Lower leg skin (tissue), 3 donors: ENCODE data around the gene ZMYM2.

Source experiments
- POLR2A ChIP-seq, 2 donors: fragments of 450-650 bp; IDR thresholded peaks; one replicate each; pipeline ENCODE4 v1.6.1; 2016 to 2017; ENCODE audit warnings: antibody characterized with exemption in 2 of 2, mild to moderate bottlenecking in 1 of 2, moderate library complexity in 1 of 2
- TF ChIP-seq, protein P1 (sequence below), 3 donors: fragments of 450-650 bp; IDR thresholded peaks; one replicate each; pipeline ENCODE4 v1.5.1; 2016; ENCODE audit warnings: antibody characterized with exemption in 3 of 3, mild to moderate bottlenecking in 3 of 3, moderate library complexity in 2 of 3

DNA sequence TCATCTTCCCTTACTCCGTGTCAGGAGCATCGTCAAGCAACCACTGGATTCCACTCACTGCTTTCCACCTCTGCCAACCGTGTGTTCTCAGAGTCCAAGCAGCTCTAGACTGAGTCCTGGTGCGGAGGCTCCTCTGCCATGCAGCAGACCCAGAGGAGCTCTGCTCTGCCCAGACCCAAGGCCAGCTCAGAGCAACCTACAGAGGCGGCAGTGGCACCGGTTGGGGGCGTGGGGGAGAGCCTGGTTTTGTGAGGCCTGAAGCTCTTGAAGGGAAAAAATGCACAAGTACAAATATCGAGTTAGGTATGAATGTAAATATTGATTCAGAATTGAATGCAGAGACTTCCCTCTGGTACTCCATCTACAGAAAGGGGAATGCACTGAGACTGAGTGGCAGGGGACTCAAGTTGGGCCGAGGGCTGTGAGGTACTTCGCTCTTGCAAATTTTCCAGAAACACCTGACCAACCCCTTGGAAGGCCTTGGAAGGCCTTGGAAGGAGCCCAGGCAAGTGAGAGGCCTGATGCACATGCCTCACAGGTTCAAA, 155.6 kb downstream of the ZMYM2 start:
- TF ChIP-seq, protein P1, sequence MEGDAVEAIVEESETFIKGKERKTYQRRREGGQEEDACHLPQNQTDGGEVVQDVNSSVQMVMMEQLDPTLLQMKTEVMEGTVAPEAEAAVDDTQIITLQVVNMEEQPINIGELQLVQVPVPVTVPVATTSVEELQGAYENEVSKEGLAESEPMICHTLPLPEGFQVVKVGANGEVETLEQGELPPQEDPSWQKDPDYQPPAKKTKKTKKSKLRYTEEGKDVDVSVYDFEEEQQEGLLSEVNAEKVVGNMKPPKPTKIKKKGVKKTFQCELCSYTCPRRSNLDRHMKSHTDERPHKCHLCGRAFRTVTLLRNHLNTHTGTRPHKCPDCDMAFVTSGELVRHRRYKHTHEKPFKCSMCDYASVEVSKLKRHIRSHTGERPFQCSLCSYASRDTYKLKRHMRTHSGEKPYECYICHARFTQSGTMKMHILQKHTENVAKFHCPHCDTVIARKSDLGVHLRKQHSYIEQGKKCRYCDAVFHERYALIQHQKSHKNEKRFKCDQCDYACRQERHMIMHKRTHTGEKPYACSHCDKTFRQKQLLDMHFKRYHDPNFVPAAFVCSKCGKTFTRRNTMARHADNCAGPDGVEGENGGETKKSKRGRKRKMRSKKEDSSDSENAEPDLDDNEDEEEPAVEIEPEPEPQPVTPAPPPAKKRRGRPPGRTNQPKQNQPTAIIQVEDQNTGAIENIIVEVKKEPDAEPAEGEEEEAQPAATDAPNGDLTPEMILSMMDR (IDR thresholded peaks at IDR 0.05): no peak
- no peak for TF ChIP-seq POLR2A (IDR thresholded peaks at IDR 0.05)
